ES-I3 (cell line): Measurements from ENCODE around the gene TMX2.
A peak's percentile ranks its signal among the peaks of the same experiment; 100 is the strongest.
"Not testable (repeated sequence)": the region's sequence is repeated elsewhere in the genome, so short reads cannot be mapped to it uniquely, and the experiment has no call there.

Experiments
- H3K36me3 ChIP-seq: 2 replicates; pipeline ENCODE4 v1.6.1; 2013; ENCODE audit warnings: mild to moderate bottlenecking, low read length, control low read depth, moderate library complexity; ENCODE audit not compliant: insufficient read depth
- H3K4me1 ChIP-seq: 2 replicates; pipeline ENCODE4 v1.6.1; 2013; ENCODE audit warnings: mild to moderate bottlenecking, control low read depth, low read length; ENCODE audit not compliant: insufficient read depth
- H3K9ac ChIP-seq: 2 replicates; pipeline ENCODE4 v1.6.1; 2013; ENCODE audit warnings: low read depth, mild to moderate bottlenecking, low read length, moderate library complexity
- H3K9me3 ChIP-seq: 2 replicates; pipeline ENCODE4 v1.6.1; 2013; ENCODE audit warnings: mild to moderate bottlenecking, low read length, moderate library complexity; ENCODE audit not compliant: control insufficient read depth, insufficient read depth

Gene TMX2

DNA sequence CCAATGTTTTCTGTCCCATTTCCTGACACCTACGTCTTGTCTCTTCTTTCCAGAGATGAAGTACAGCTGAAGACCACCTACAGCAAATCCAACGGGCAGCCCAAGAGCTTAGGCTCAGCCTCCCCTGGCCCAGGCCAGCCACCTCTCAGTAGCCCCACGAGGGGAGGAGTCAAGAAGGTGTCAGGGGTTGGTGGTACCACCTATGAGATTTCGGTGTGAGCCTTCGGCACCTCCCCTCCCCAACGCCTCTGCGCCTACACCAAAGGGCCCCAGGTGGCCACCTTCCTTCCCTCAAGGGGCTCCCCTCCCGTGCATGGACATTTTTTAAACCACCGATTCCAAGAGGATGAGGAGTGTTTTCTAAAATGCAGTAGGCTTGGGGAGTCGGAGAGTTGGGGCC is 12.6 kb upstream of the TMX2 start:
- Histone ChIP-seq H3K9me3 (no peaks in the 10 kb centered on the region), H3K36me3 (peaks cover 30% of the 10 kb centered on the region), H3K4me1 (no peaks in the 10 kb centered on the region), H3K9ac (no peak overlapping the region)

DNA sequence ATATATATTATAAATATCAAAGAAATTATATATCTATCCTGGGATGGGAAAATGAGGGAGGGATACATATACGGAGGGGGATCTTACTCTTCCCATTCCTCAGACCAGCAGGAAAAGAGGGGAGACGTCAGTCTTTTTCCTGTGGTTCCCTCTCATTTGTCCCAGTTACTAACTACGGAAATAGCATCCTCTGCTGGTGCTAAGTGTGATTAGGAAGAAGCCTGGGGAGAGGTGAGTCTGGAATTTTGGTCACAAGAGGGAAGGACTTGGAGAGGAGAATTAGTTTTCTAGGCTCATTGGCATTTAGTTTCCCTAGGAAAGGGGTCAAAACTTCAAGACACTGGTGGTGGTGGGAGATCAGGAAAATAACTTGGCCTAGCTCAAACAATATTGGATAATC is 12.0 kb upstream of the TMX2 start:
- H3K4me1 ChIP-seq, result no peaks in the 10 kb centered on the region
- no peak overlapping the region for H3K9ac ChIP-seq
- peaks cover 29% of the 10 kb centered on the region for H3K36me3 ChIP-seq
- no peaks in the 10 kb centered on the region for H3K9me3 ChIP-seq

DNA sequence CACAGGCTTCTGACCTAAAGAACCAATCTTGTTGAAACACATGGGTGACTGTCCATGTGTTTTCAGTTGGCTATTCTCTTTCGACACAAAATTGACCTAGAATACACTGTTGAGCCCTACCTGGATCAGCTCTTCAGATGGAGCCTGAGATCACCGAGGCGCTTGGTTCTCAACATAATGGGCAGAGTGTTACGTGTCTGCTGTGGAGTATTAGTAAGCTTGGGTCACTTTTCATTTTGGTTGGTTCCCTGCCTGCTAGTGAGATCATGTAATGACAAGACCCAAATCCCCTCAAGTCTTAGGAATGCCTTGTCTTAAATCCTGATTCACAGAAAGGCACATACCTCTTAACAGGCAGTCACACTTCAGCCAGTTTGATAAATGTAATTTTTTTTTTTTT is 9.1 kb upstream of the TMX2 start:
- H3K9ac ChIP-seq, result no peak overlapping the region
- peaks cover 21% of the 10 kb centered on the region for H3K36me3 ChIP-seq
- H3K4me1 ChIP-seq, result no peaks in the 10 kb centered on the region
- no peaks in the 10 kb centered on the region for H3K9me3 ChIP-seq

DNA sequence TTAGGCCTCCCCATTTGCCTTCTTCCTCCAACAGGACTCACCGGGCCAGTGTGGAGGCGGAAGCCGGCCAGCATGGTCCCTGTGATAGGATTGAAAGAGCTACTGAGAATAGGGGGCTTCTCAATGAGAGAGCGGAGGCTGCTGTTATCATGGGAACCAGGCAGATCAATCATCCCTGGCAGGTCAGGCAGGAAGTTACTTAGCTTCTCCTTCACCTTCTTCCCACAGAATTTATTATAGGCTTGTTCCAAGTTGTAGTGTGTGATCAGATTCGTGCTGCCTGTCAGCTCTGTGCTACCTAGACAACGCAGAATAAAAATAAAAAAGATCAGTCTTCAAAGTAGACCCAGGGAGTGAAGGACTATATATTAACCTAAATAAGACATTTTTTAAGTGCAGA is 7.5 kb upstream of the TMX2 start:
- no peaks in the 10 kb centered on the region for H3K4me1 ChIP-seq
- H3K36me3 ChIP-seq, result peaks cover 10% of the 10 kb centered on the region

DNA sequence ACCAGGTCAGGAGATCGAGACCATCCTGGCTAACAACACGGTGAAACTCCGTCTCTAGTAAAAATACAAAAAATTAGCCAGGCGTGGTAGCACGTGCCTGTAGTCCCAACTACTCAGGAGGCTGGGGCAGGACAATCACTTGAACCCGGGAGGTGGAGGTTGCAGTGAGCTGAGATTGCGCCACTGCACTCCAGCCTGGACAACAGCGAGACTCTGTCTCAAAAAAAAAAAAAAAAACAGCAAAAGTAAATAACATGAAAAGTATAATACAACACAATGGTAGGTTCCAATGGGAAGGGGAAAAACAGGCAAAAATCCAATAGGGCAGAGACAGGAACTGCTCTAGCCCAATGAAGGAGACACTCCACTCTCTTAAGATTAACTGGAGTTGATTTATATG is 7.0 kb upstream of the TMX2 start:
- not testable (repeated sequence) for H3K36me3 ChIP-seq, H3K9ac ChIP-seq, H3K4me1 ChIP-seq, H3K9me3 ChIP-seq

More for the DNA sequence above, 7.5 kb upstream of the TMX2 start:
- Histone ChIP-seq H3K9me3 (no peaks in the 10 kb centered on the region), H3K9ac (no peak overlapping the region)

DNA sequence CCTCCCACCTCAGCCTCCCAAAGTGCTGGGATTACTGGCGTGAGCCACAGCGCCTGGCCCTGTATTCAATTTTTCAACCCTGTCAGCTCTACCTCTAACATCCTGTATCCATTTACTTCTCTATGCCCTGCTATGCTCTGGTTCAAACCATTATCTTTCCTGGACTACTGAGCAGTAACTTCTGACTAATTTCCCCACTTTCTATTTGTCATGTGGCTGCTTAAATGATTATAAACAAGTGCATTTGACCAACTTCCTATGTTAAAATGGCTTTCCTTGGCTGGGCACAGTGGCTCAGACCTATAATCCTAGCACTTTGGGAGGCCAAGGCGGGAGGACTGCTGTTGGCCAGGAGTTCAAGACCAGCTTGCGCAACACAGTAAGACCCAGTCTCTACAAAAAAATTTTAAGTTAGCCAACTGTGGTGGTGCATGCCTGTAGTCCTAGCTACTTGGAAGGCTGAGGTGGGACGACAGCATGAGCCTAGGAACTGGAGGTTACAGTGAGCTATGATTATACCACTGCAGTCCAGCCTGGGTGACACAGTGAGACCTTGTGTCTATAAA is 2.5 kb upstream of the TMX2 start:
- H3K9ac ChIP-seq, result no peak overlapping the region
- peaks cover 11% of the 10 kb centered on the region; the same call in 1 of the 2 replicates for H3K4me1 ChIP-seq
- no peaks in the 10 kb centered on the region for H3K9me3 ChIP-seq
- no peaks in the 10 kb centered on the region for H3K36me3 ChIP-seq

DNA sequence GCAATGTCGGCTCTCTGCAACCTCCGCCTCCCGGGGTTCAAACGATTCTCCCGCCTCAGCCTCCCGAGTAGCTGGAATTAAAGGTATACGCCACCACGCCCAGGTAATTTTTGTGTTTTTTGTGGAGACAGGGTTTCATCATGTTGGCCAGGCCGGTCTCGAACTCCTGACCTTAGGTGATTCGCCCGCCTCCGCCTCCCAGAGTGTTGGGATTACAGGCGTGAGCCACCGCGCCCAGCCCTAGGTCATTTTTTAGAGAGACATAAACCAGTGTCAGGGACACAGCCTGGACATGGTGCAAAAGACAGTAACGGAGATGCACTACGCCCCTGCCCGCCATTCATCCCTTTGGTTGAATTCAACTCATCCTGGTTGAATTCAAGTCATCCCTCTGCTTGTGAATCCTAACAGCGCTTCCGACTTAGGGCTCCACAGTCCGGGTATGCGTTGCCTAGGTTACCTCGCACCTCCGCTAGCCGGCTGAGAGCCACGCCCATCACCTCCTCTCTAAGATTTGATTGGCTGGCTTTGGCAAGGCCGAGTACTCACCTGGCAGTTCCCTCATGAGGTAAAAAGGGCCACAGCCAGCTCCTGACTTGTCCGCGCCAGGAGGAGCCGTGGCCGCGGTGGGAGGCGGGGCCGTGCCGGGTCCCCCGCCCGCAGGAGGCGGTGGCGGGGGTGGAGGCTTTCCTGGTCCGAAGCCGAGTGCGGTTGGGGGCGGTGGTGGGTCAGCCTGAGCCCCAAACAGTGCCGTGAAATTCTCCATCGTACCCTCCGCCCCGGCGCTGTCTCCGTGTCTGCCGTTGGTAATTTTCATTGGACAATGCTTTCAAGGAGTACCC is 758 bp upstream of the TMX2 start, which contains the start of gene MED19:
MED19 (minus strand) TSS at position 802 of the 842 bp plus-strand sequence; CDS start at position 766, 36 bp downstream.
- Histone ChIP-seq H3K4me1 (peaks cover 11% of the 10 kb centered on the region; the same call in 1 of the 2 replicates), H3K9ac (peak within 1 kb of the TSS; percentile 76), H3K9me3 (no peaks in the 10 kb centered on the region), H3K36me3 (no peaks in the 10 kb centered on the region)

DNA sequence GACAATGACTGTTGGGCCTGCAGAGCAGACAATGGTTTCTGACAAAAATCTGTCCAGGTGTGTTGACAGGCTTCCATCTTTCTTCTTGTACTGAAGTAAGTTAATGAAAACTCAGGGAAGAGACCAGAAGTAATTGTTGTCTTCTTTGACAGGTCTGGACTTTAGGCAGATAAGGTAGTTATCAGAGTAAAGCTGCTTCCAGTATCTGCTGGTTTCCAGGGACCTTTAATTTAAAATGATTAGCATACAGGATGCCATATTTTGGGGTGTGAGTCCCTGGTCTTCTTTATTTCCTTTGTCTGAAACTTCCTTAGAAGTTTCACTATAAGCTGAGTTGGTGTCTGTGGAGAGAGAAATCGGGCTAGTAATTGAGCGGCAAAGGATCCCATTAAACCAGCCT is 1.4 kb downstream of the TMX2 start:
- H3K4me1 ChIP-seq, result peaks cover 11% of the 10 kb centered on the region; the same call in 1 of the 2 replicates
- peak overlapping the region; percentile 76 for H3K9ac ChIP-seq
- no peaks in the 10 kb centered on the region; the same call in 1 of the 2 replicates for H3K36me3 ChIP-seq
- no peaks in the 10 kb centered on the region for H3K9me3 ChIP-seq

DNA sequence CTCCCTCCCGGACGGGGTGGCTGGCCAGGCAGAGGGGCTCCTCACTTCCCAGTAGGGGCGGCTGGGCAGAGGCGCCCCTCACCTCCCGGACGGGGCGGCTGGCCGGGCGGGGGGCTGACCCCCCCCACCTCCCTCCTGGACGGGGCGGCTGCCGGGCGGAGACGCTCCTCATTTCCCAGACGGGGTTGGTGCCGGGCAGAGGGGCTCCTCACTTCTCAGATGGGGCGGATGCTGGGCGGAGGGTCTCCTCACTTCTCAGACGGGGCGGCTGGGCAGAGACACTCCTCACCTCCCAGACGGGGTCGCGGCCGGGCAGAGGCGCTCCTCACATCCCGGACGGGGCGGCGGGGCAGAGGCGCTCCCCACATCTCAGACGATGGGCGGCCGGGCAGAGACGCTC is 4.3 kb downstream of the TMX2 start:
- not testable (repeated sequence) for H3K36me3 ChIP-seq, H3K9ac ChIP-seq, H3K9me3 ChIP-seq, H3K4me1 ChIP-seq

DNA sequence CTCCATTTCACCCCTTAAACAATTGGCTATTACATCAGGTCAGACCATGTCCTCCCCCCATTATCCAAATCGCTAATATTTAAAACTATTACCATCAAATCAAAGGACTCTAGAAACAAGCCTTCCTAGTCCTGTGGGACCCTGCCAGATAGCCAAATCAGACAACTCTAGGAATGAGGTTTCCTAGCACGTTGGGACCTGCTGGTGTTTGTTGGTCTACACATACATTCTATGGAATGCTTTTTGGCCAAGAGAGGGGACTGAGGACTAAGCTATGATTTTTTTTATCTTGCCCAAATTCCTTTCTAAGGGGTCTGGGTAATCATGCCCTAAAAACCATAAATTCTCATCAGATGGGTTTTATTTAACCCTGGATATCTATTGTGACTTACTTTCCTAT is 14.8 kb downstream of the TMX2 start:
- no peak overlapping the region for H3K9ac ChIP-seq
- peaks cover 9% of the 10 kb centered on the region for H3K4me1 ChIP-seq
- no peaks in the 10 kb centered on the region for H3K9me3 ChIP-seq
- H3K36me3 ChIP-seq, result no peaks in the 10 kb centered on the region

DNA sequence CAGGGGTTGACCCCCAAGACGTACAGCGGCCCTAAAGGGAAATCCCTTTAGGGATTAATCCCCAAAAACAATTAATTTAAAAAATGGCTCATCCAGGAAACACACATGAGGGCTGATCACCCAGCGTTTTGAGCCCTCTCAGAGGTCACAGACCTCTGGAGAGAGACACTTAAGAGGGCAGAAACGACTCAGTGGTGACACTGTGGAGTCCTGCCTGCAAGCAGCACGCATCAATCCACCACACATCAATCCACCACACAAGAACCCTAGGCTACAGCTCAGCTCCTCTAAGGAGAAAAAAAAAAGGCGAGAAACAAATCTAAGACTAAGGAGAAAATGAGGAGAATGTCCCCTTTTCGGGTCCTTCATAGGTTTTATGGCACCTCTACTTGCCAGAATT is 16.4 kb downstream of the TMX2 start:
- no peaks in the 10 kb centered on the region for H3K9me3 ChIP-seq
- no peaks in the 10 kb centered on the region for H3K36me3 ChIP-seq
- H3K4me1 ChIP-seq, result peaks cover 9% of the 10 kb centered on the region
- H3K9ac ChIP-seq, result no peak overlapping the region

DNA sequence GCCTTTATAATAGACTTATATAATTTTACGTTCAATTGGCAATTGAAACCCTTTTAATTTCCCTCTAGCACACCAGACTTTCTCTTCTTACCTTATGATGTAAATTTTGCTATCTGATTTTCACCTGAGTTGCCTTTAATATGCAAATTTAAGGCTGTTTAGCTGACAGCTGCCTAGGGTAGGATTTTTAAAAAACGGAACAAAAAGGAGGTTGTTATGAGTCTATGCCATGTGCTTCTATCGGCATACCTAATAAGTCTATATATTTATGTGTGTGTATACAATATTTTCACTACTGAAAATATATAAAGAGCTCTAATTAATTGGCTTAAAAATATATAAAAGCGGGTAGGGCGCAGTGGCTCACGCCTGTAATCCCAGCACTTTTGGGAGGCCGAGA is 17.1 kb downstream of the TMX2 start:
- Histone ChIP-seq H3K4me1 (peaks cover 9% of the 10 kb centered on the region), H3K36me3 (no peaks in the 10 kb centered on the region), H3K9me3 (no peaks in the 10 kb centered on the region), H3K9ac (no peak overlapping the region)

DNA sequence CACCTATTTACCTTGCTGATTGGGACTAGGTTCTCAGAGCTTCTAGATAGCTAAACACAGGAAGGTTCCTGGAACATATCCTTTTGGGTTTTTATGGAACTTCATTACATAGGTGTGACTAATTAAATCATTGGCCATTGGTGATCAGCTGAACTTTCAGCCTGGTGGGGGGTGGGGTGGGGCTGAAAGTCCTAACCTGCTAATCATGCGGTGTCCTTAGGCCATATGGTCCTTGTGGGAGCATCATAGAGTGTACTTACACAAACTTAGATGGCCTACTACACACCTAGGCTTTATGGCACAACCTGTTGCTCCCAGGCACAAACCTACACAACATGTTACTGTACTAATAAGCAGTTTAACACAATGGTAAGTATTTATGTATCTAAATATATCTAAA is 20.3 kb downstream of the TMX2 start:
- peaks cover 3% of the 10 kb centered on the region; the same call in 1 of the 2 replicates for H3K36me3 ChIP-seq
- no peaks in the 10 kb centered on the region for H3K9me3 ChIP-seq
- H3K9ac ChIP-seq, result no peak overlapping the region
- peaks cover 15% of the 10 kb centered on the region for H3K4me1 ChIP-seq

DNA sequence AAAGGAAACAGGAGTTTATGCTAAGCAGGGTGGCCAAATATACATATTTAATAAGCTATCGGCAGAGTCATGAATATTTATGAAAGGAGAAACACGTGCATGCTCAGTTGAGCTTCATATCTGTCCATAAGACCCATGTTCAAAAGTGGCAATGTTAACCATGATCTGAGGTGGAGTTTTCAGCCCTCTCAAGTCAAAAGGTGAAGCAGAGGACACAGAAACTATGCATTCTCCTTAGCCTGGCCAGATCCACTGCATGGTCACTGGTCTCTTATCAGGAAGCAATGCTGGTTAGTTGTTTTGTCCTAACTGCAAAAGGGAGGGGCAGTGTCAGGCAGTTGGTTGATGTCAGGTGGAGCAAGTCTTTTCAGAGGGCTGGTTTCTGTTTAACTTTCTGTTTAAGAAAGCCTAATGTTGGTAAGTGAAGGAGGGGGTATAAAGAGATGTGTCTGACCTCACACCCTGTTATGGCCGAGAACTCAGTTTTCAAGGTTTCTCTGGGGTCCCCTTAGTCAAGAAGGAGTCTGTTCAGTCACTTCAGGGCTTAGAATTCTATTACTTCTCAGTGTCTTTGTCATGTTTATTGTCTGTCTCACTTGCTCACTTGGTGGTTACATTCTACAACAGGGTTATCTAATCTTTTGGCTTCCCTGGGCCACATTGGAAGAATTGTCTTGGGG is 23.4 kb downstream of the TMX2 start:
- Histone ChIP-seq H3K36me3 (peaks cover 4% of the 10 kb centered on the region), H3K9me3 (no peaks in the 10 kb centered on the region), H3K4me1 (0 out of 2 replicates have a peak, but pooled peaks cover 6% of the 10 kb centered on the region), H3K9ac (no peak overlapping the region)
